ENCODE measurements around the gene PIP5K1A.

PIP5K1A gene

GRCh38 chr1:151292207-151293030, 94.1 kb downstream of the PIP5K1A start:
- no peak for DNase-seq (ENCODE audit: extremely low read depth, low read depth)
- TF ChIP-seq, protein P1, sequence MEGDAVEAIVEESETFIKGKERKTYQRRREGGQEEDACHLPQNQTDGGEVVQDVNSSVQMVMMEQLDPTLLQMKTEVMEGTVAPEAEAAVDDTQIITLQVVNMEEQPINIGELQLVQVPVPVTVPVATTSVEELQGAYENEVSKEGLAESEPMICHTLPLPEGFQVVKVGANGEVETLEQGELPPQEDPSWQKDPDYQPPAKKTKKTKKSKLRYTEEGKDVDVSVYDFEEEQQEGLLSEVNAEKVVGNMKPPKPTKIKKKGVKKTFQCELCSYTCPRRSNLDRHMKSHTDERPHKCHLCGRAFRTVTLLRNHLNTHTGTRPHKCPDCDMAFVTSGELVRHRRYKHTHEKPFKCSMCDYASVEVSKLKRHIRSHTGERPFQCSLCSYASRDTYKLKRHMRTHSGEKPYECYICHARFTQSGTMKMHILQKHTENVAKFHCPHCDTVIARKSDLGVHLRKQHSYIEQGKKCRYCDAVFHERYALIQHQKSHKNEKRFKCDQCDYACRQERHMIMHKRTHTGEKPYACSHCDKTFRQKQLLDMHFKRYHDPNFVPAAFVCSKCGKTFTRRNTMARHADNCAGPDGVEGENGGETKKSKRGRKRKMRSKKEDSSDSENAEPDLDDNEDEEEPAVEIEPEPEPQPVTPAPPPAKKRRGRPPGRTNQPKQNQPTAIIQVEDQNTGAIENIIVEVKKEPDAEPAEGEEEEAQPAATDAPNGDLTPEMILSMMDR (IDR thresholded peaks at IDR 0.05; ENCODE audit: low read depth, low read length) = no peak; the same call in 1 of the 2 replicates

DNA sequence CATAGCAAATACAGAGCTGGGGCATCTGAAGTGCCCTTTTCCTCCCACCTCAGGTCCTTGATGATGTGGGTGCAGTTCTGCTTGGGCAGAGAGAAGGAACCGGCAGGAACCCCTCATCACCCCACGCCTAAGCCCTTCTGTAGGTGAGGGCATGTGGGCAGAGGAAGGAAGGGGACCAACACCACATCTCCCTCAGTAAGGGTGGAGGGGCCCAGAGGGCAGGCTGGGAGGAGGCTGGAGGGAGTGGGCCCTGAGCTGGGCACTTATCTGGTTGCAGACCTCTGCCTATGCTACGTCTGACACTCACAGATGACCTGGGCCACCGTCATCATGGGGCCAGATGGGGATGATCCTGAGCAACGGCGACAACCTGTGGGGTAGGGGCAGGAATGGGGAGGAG, 94.7 kb downstream of the PIP5K1A start:
- TF ChIP-seq, protein P1 (IDR thresholded peaks at IDR 0.05; ENCODE audit: low read depth, low read length) = no peak
- DNase-seq (ENCODE audit: extremely low read depth, low read depth) = no peak

- DNase-seq (ENCODE audit: extremely low read depth, low read depth) = no peak
- TF ChIP-seq, protein P1 (IDR thresholded peaks at IDR 0.05; ENCODE audit: low read depth, low read length) = no peak
Measured at GRCh38 chr1:151294742-151295462, 96.5 kb downstream of the PIP5K1A start.
